ENCODE results near the gene CHST15. TPM values are rescaled to one million over a fixed set of nuclear protein-coding genes. Genes with fewer than 3 reads are reported as not detected.

CHST15 gene
- polyA plus RNA-seq, 4 donors = 0.45 to 8.5 (median 4.0) TPM

GRCh38 chr10:124058346-124059003 lies 34.9 kb downstream of the CHST15 start:
- Histone ChIP-seq H3K27ac (ENCODE audit: low read depth in 1 of 3, low read length in 2 of 3) (no peak overlapping the region), H3K9me3 (ENCODE audit: control insufficient read depth in 2 of 2, insufficient read depth in 1 of 2, low read depth in 1 of 2, low read length in 1 of 2) (no peaks in the 10 kb centered on the region), H3K4me3 (ENCODE audit: low read depth in 1 of 3, low read length in 3 of 3) (no peak overlapping the region), H3K4me1 (ENCODE audit: control insufficient read depth in 3 of 3, insufficient read depth in 2 of 3, low read depth in 1 of 3, low read length in 2 of 3) (peaks cover 0 to 2% (median 2%) of the 10 kb centered on the region in 3 donors), H3K27me3 (ENCODE audit: control insufficient read depth in 3 of 3, insufficient read depth in 3 of 3, low read length in 3 of 3) (no peaks in the 10 kb centered on the region), H3K36me3 (ENCODE audit: control insufficient read depth in 3 of 3, insufficient read depth in 2 of 3, low read depth in 1 of 3, low read length in 3 of 3) (peaks cover 0 to 3% (median 0%) of the 10 kb centered on the region in 3 donors)
- FAIRE-seq = no peak
- no peak for DNase-seq
- WGBS, 3 donors = 78 to 87% (median 80%) methylated on average over 8 of the region's 8 CpGs

- Histone ChIP-seq H3K4me3 (ENCODE audit: low read depth in 1 of 3, low read length in 3 of 3) (no peak overlapping the region), H3K9me3 (ENCODE audit: control insufficient read depth in 2 of 2, insufficient read depth in 1 of 2, low read depth in 1 of 2, low read length in 1 of 2) (no peaks in the 10 kb centered on the region), H3K27me3 (ENCODE audit: control insufficient read depth in 3 of 3, insufficient read depth in 3 of 3, low read length in 3 of 3) (no peaks in the 10 kb centered on the region), H3K4me1 (ENCODE audit: control insufficient read depth in 3 of 3, insufficient read depth in 2 of 3, low read depth in 1 of 3, low read length in 2 of 3) (peaks cover 0 to 2% (median 0%) of the 10 kb centered on the region in 3 donors), H3K27ac (ENCODE audit: low read depth in 1 of 3, low read length in 2 of 3) (no peak overlapping the region), H3K36me3 (ENCODE audit: control insufficient read depth in 3 of 3, insufficient read depth in 2 of 3, low read depth in 1 of 3, low read length in 3 of 3) (peaks cover 0 to 3% (median 0%) of the 10 kb centered on the region in 3 donors)
- FAIRE-seq (no peak), DNase-seq (no peak)
- 59 to 78% (median 71%) methylated on average over 6 of the region's 6 CpGs for WGBS, 3 donors
Observed at GRCh38 chr10:124057601-124058000, 35.8 kb downstream of the CHST15 start.

GRCh38 chr10:124056337-124056980 lies 36.9 kb downstream of the CHST15 start:
- DNase-seq (no peak), FAIRE-seq (no peak)
- H3K4me1 ChIP-seq (ENCODE audit: control insufficient read depth in 3 of 3, insufficient read depth in 2 of 3, low read depth in 1 of 3, low read length in 2 of 3) = peaks cover 0 to 2% (median 0%) of the 10 kb centered on the region in 3 donors
- 92 to 95% (median 94%) methylated on average over 27 to 29 of the region's 29 CpGs for WGBS, 3 donors
- no peak overlapping the region for H3K27ac ChIP-seq (ENCODE audit: low read depth in 1 of 3, low read length in 2 of 3)
- H3K36me3 ChIP-seq (ENCODE audit: control insufficient read depth in 3 of 3, insufficient read depth in 2 of 3, low read depth in 1 of 3, low read length in 3 of 3) = peaks cover 0 to 3% (median 0%) of the 10 kb centered on the region in 3 donors
- no peaks in the 10 kb centered on the region for H3K9me3 ChIP-seq (ENCODE audit: control insufficient read depth in 2 of 2, insufficient read depth in 1 of 2, low read depth in 1 of 2, low read length in 1 of 2)
- no peak overlapping the region for H3K4me3 ChIP-seq (ENCODE audit: low read depth in 1 of 3, low read length in 3 of 3)
- H3K27me3 ChIP-seq (ENCODE audit: control insufficient read depth in 3 of 3, insufficient read depth in 3 of 3, low read length in 3 of 3) = no peaks in the 10 kb centered on the region

GRCh38 chr10:124053971-124054370 lies 39.4 kb downstream of the CHST15 start:
- Histone ChIP-seq H3K27me3 (ENCODE audit: control insufficient read depth in 3 of 3, insufficient read depth in 3 of 3, low read length in 3 of 3) (no peaks in the 10 kb centered on the region), H3K4me1 (ENCODE audit: control insufficient read depth in 3 of 3, insufficient read depth in 2 of 3, low read depth in 1 of 3, low read length in 2 of 3) (peaks cover 0 to 2% (median 0%) of the 10 kb centered on the region in 3 donors), H3K27ac (ENCODE audit: low read depth in 1 of 3, low read length in 2 of 3) (no peak overlapping the region), H3K9me3 (ENCODE audit: control insufficient read depth in 2 of 2, insufficient read depth in 1 of 2, low read depth in 1 of 2, low read length in 1 of 2) (no peaks in the 10 kb centered on the region), H3K4me3 (ENCODE audit: low read depth in 1 of 3, low read length in 3 of 3) (no peak overlapping the region), H3K36me3 (ENCODE audit: control insufficient read depth in 3 of 3, insufficient read depth in 2 of 3, low read depth in 1 of 3, low read length in 3 of 3) (no peaks in the 10 kb centered on the region)
- FAIRE-seq = no peak
- 28 to 32% (median 28%) methylated on average over 2 of the region's 2 CpGs for WGBS, 3 donors
- no peak for DNase-seq

- Histone ChIP-seq H3K27me3 (ENCODE audit: control insufficient read depth in 3 of 3, insufficient read depth in 3 of 3, low read length in 3 of 3) (no peaks in the 10 kb centered on the region), H3K4me1 (ENCODE audit: control insufficient read depth in 3 of 3, insufficient read depth in 2 of 3, low read depth in 1 of 3, low read length in 2 of 3) (peaks cover 0 to 2% (median 0%) of the 10 kb centered on the region in 3 donors), H3K4me3 (ENCODE audit: low read depth in 1 of 3, low read length in 3 of 3) (no peak overlapping the region), H3K27ac (ENCODE audit: low read depth in 1 of 3, low read length in 2 of 3) (no peak overlapping the region), H3K9me3 (ENCODE audit: control insufficient read depth in 2 of 2, insufficient read depth in 1 of 2, low read depth in 1 of 2, low read length in 1 of 2) (no peaks in the 10 kb centered on the region), H3K36me3 (ENCODE audit: control insufficient read depth in 3 of 3, insufficient read depth in 2 of 3, low read depth in 1 of 3, low read length in 3 of 3) (no peaks in the 10 kb centered on the region)
- DNase-seq (no peak), FAIRE-seq (no peak)
- WGBS, 3 donors = 91 to 95% (median 92%) methylated on average over 10 of the region's 10 CpGs
Observed at GRCh38 chr10:124052561-124052960, 40.8 kb downstream of the CHST15 start.

- DNase-seq = no peak
- H3K27ac ChIP-seq (ENCODE audit: low read depth in 1 of 3, low read length in 2 of 3) = no peak overlapping the region
- H3K4me1 ChIP-seq (ENCODE audit: control insufficient read depth in 3 of 3, insufficient read depth in 2 of 3, low read depth in 1 of 3, low read length in 2 of 3) = peaks cover 0 to 2% (median 0%) of the 10 kb centered on the region in 3 donors
- WGBS, 3 donors = 90% methylated on average over 17 of the region's 17 CpGs
- peaks cover 0 to 3% of the 10 kb centered on the region in 2 donors for H3K9me3 ChIP-seq (ENCODE audit: control insufficient read depth in 2 of 2, insufficient read depth in 1 of 2, low read depth in 1 of 2, low read length in 1 of 2)
- H3K36me3 ChIP-seq (ENCODE audit: control insufficient read depth in 3 of 3, insufficient read depth in 2 of 3, low read depth in 1 of 3, low read length in 3 of 3) = no peaks in the 10 kb centered on the region
- no peak for FAIRE-seq
- peaks cover 0 to 3% (median 0%) of the 10 kb centered on the region in 3 donors for H3K27me3 ChIP-seq (ENCODE audit: control insufficient read depth in 3 of 3, insufficient read depth in 3 of 3, low read length in 3 of 3)
- no peak overlapping the region for H3K4me3 ChIP-seq (ENCODE audit: low read depth in 1 of 3, low read length in 3 of 3)
Observed at GRCh38 chr10:124050021-124051015, 43.1 kb downstream of the CHST15 start.

- Histone ChIP-seq H3K27me3 (ENCODE audit: control insufficient read depth in 3 of 3, insufficient read depth in 3 of 3, low read length in 3 of 3) (peaks cover 0 to 3% (median 0%) of the 10 kb centered on the region in 3 donors), H3K27ac (ENCODE audit: low read depth in 1 of 3, low read length in 2 of 3) (no peak overlapping the region), H3K36me3 (ENCODE audit: control insufficient read depth in 3 of 3, insufficient read depth in 2 of 3, low read depth in 1 of 3, low read length in 3 of 3) (no peaks in the 10 kb centered on the region), H3K9me3 (ENCODE audit: control insufficient read depth in 2 of 2, insufficient read depth in 1 of 2, low read depth in 1 of 2, low read length in 1 of 2) (peaks cover 0 to 3% of the 10 kb centered on the region in 2 donors), H3K4me3 (ENCODE audit: low read depth in 1 of 3, low read length in 3 of 3) (no peak overlapping the region), H3K4me1 (ENCODE audit: control insufficient read depth in 3 of 3, insufficient read depth in 2 of 3, low read depth in 1 of 3, low read length in 2 of 3) (peaks cover 0 to 2% (median 0%) of the 10 kb centered on the region in 3 donors)
- WGBS, 3 donors = 82 to 92% (median 89%) methylated on average over 5 of the region's 5 CpGs
- FAIRE-seq = no peak
- no peak for DNase-seq
Observed at GRCh38 chr10:124049484-124049883, 43.9 kb downstream of the CHST15 start.

All from small intestine (tissue), 7 donors.